Kidney epithelial cell (primary cell): ENCODE measurements around the gene CTNNBL1. TPM values are rescaled to one million over a fixed set of nuclear protein-coding genes. Genes with fewer than 3 reads are reported as not detected.
"Not testable (repeated sequence)": the region's sequence is repeated elsewhere in the genome, so short reads cannot be mapped to it uniquely, and the experiment has no call there.

Experiments
- DNase-seq: peaks from one replicate; pipeline ENCODE4 v3.0.0-alpha.2; 2010; ENCODE audit warnings: low read depth
- H3K27me3 ChIP-seq: 2 replicates; pipeline ENCODE4 v1.6.0; 2011; ENCODE audit warnings: low read length; ENCODE audit not compliant: control insufficient read depth, insufficient read depth
- H3K36me3 ChIP-seq: 2 replicates; pipeline ENCODE4 v1.5.1; 2011; ENCODE audit warnings: low read length; ENCODE audit not compliant: control insufficient read depth, insufficient read depth
- H3K4me3 ChIP-seq: 2 replicates; pipeline ENCODE4 v1.5.1; 2011; ENCODE audit warnings: low read depth, mild to moderate bottlenecking, control low read depth, low read length
- total RNA-seq: library from RNA; depleted of rRNA; stranded (reverse); fragments of >200 nt; gene quantifications from 2 replicates; pipeline ENCODE4 v1.2.3, GENCODE V29; 2015
- TF ChIP-seq, protein P1 (sequence below): IDR thresholded peaks from 2 replicates; pipeline ENCODE4 v1.5.1; 2011; ENCODE audit warnings: mild to moderate bottlenecking, moderate library complexity, low read length, control low read depth, inconsistent platforms; ENCODE audit not compliant: insufficient read depth, poor library complexity, severe bottlenecking

The CTNNBL1 gene
- total RNA-seq, 1 donor from 2014 or later: 40.5 TPM

DNA sequence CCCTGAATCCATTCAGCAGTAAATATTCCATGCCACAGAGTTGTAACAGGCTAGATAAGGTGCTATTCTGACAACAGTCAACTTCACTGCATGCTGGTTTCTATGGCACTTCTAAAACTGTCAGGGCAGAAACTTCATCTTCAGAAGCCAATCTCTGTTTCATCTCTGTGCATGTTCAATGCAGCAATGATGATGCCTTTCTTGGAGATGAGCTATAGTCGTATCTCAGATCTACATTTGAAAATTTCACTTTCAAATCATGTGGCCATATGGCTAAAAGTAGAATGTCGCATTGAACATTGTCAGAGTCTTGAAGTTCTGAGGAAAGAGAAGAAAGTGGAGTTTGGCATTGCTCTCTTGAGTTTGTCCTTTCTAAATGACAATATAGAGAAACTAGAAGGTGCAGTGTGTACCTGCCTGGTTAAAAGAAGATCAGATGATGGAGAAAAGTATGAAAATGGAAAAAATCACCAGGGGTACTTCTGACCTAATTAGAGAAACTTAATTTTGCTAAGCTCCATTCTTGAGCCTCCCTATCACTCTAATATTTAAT is 160.1 kb downstream of the CTNNBL1 start:
- TF ChIP-seq, protein P1, sequence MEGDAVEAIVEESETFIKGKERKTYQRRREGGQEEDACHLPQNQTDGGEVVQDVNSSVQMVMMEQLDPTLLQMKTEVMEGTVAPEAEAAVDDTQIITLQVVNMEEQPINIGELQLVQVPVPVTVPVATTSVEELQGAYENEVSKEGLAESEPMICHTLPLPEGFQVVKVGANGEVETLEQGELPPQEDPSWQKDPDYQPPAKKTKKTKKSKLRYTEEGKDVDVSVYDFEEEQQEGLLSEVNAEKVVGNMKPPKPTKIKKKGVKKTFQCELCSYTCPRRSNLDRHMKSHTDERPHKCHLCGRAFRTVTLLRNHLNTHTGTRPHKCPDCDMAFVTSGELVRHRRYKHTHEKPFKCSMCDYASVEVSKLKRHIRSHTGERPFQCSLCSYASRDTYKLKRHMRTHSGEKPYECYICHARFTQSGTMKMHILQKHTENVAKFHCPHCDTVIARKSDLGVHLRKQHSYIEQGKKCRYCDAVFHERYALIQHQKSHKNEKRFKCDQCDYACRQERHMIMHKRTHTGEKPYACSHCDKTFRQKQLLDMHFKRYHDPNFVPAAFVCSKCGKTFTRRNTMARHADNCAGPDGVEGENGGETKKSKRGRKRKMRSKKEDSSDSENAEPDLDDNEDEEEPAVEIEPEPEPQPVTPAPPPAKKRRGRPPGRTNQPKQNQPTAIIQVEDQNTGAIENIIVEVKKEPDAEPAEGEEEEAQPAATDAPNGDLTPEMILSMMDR: no peak
- no peaks in the 10 kb centered on the region for H3K27me3 ChIP-seq
- no peak overlapping the region for H3K4me3 ChIP-seq
- H3K36me3 ChIP-seq: no peaks in the 10 kb centered on the region
- no peak for DNase-seq

DNA sequence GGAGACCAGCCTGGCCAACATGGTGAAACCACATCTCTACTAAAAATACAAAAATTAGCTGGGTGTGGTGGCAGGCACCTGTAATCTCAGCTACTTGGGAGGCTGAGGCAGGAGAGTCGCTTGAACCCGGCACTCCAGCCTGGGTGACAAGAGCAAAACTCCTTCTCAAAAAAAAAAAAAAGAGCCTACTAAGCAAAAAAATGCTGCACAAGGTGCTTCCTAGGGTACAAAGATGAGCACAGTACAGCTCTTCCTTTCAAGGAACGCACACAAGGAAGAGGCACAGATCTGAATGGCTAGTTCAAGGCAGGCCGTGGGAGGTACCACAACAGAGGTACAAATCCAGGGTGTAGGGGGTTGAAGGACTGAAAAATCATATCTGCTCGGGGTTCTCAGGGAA is 162.2 kb downstream of the CTNNBL1 start:
- H3K27me3 ChIP-seq, H3K36me3 ChIP-seq, H3K4me3 ChIP-seq, DNase-seq: not testable (repeated sequence)

DNA sequence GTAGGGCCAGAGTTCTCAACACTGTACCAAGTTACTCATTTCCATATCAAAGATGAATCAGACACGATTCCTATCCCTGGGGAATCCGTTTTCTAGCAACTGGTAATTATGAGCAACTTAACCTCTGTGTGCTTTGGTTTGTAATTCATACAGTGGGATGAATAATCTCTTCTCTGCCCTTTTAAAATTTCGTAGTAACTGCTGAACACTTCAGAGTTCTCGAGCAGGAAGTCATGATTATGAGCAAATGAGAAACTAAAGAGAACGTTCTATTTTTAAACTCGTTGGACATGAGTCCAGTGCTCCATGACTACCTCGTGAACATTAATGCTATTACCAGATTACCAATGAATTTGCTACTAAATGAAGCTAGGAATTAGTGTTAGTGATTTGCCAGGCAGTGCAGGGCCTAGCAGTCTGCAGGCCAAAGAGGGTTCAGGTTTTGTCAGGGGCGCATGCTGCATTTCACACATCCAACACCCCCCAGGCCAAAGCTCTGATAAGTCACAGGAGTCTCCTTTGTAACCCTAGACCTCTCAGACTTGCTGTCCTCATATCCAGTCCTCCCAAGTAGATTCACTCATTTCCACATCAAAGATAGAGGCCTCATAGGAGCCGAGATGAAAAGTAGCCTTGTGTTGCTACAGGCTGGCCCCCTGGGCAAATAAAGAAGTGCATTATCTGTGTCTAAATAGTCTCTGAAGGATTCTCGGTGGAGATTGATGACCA is 163.3 kb downstream of the CTNNBL1 start:
- TF ChIP-seq, protein P1: no peak
- H3K36me3 ChIP-seq: peaks cover 2% of the 10 kb centered on the region
- DNase-seq: no peak
- no peak overlapping the region for H3K4me3 ChIP-seq
- no peaks in the 10 kb centered on the region for H3K27me3 ChIP-seq

DNA sequence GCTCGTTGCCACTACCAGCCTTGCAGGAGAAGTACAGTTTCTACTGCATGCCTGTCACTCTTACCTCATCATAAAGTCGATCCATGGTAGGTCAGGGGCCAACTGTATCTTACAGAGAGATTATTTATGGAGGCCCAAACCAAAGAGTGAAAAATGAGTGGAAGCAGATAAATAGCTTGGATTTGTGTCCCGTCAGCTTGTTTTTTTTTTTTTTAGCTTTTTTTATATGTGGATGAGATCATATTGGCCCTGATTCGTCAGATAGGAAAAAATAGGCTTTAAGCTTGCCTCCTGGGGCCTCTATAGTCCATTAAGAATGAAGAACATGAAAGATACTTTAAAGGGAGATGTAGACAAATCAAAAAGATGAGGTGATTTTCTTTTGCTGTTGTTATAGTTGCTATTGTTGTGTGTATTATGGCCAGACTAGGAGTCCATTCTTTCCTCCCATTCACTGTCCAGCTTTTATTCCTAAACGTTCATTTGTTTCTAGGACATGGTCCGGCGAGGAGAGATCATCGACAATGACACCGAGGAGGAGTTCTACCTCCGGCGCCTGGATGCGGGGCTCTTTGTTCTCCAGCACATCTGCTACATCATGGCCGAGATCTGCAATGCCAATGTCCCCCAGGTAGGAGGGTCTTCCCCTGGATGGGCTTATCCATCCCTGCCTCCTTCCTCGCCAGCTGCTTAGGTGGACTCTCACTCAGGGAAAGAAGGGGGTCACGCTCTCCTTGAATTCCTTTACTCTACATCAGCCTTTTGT is 165.8 kb downstream of the CTNNBL1 start:
- TF ChIP-seq, protein P1: no peak
- Histone ChIP-seq H3K4me3 (no peak overlapping the region), H3K36me3 (peaks cover 2% of the 10 kb centered on the region), H3K27me3 (no peaks in the 10 kb centered on the region)
- DNase-seq: no peak

DNA sequence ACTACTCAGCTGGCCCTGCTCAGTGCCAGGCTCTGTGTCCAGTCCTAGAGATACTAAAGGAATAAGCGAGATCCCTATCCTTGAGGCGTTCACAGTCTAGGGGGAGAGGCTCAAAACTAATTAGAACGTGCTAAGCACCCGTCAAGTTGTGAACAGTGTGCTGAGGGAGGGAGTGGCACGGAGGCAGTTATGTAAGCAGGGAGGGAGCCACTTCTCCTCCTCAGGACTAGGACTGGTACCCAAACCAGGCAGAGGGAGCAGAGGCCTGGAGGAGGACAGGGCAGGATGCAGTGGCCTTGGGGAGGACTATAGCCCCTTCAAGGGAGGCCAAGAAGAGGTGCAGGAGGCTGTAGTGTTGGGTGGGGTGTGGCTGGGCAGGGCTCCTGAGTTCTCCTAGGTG is 169.5 kb downstream of the CTNNBL1 start:
- H3K36me3 ChIP-seq: peaks cover 2% of the 10 kb centered on the region
- TF ChIP-seq, protein P1: no peak
- no peak overlapping the region for H3K4me3 ChIP-seq
- H3K27me3 ChIP-seq: no peaks in the 10 kb centered on the region
- no peak for DNase-seq

DNA sequence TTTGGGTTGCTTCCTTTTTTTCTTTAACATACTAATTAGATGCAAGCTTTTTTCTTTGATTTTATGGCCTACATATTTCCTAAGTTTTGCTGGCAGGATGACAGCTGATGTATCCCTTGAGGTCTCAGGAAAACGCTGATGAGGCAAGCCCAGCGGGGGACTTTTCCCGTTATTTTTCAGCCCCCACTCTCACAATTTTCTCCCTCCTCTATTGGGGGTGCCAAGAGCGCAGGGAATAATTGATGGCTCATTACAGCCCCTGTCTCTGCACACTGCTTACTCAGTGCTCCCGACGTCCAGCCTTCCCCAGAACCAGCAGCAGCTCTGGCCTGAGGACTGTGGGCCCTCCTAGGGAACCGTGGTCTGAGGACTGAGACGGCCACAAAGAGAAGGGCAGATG is 170.5 kb downstream of the CTNNBL1 start:
- TF ChIP-seq, protein P1: no peak
- H3K36me3 ChIP-seq: peaks cover 2% of the 10 kb centered on the region
- no peak for DNase-seq
- H3K27me3 ChIP-seq: no peaks in the 10 kb centered on the region
- no peak overlapping the region for H3K4me3 ChIP-seq
